ENCODE measurements around the gene PIK3C2G. TPM values are rescaled to one million over a fixed set of nuclear protein-coding genes. Genes with fewer than 3 reads are reported as not detected.
"Not testable (repeated sequence)": the region's sequence is repeated elsewhere in the genome, so short reads cannot be mapped to it uniquely, and the experiment has no call there.

Gene PIK3C2G
- total RNA-seq, 1 experiment from 2014 or later, result not detected

- no peaks in the 10 kb centered on the region for H3K79me2 ChIP-seq (ENCODE audit: low read length)
- no peak overlapping the region for H3K9ac ChIP-seq (ENCODE audit: low read length)
- no peaks in the 10 kb centered on the region for H4K20me1 ChIP-seq (ENCODE audit: insufficient read depth, low read depth, low read length)
- peaks cover 3% of the 10 kb centered on the region; the same call in 1 of the 2 replicates for H3K9me3 ChIP-seq (ENCODE audit: low read length)
- H3K9me2 ChIP-seq (replicated peaks; ENCODE audit: insufficient read depth, low read length), result no peaks in the 10 kb centered on the region
- H3K4me2 ChIP-seq (ENCODE audit: low read depth, low read length, poor library complexity, severe bottlenecking), result no peak overlapping the region
- H2AFZ ChIP-seq (ENCODE audit: low read length), result no peak overlapping the region
- DNase-seq, result no peak
- no peaks in the 10 kb centered on the region for H3K36me3 ChIP-seq (ENCODE audit: insufficient read depth, low read length)
- no peak overlapping the region for H3K27ac ChIP-seq (ENCODE audit: low read length)
- H3K27me3 ChIP-seq (ENCODE audit: low read length), result no peaks in the 10 kb centered on the region
- no peaks in the 10 kb centered on the region for H3K4me1 ChIP-seq (ENCODE audit: low read length)
- no peak overlapping the region for H3K4me3 ChIP-seq (ENCODE audit: low read length)
Measured at GRCh38 chr12:18487509-18487908, 226.2 kb downstream of the PIK3C2G start.

- no peak overlapping the region for H3K9ac ChIP-seq (ENCODE audit: low read length)
- no peaks in the 10 kb centered on the region for H3K27me3 ChIP-seq (ENCODE audit: low read length)
- no peaks in the 10 kb centered on the region for H3K4me1 ChIP-seq (ENCODE audit: low read length)
- peaks cover 3% of the 10 kb centered on the region; the same call in 1 of the 2 replicates for H3K9me3 ChIP-seq (ENCODE audit: low read length)
- no peak overlapping the region for H3K4me3 ChIP-seq (ENCODE audit: low read length)
- no peaks in the 10 kb centered on the region for H3K36me3 ChIP-seq (ENCODE audit: insufficient read depth, low read length)
- H4K20me1 ChIP-seq (ENCODE audit: insufficient read depth, low read depth, low read length), result no peaks in the 10 kb centered on the region
- DNase-seq, result no peak
- H2AFZ ChIP-seq (ENCODE audit: low read length), result no peak overlapping the region
- no peak overlapping the region for H3K27ac ChIP-seq (ENCODE audit: low read length)
- no peak overlapping the region for H3K4me2 ChIP-seq (ENCODE audit: low read depth, low read length, poor library complexity, severe bottlenecking)
- H3K79me2 ChIP-seq (ENCODE audit: low read length), result no peaks in the 10 kb centered on the region
- H3K9me2 ChIP-seq (replicated peaks; ENCODE audit: insufficient read depth, low read length), result no peaks in the 10 kb centered on the region
Measured at GRCh38 chr12:18492372-18493025, 231.2 kb downstream of the PIK3C2G start.

GRCh38 chr12:18496156-18496555 is 234.8 kb downstream of the PIK3C2G start:
- no peaks in the 10 kb centered on the region for H3K79me2 ChIP-seq (ENCODE audit: low read length)
- H3K4me3 ChIP-seq (ENCODE audit: low read length), result no peak overlapping the region
- no peaks in the 10 kb centered on the region for H3K9me2 ChIP-seq (replicated peaks; ENCODE audit: insufficient read depth, low read length)
- H4K20me1 ChIP-seq (ENCODE audit: insufficient read depth, low read depth, low read length), result no peaks in the 10 kb centered on the region
- H3K27ac ChIP-seq (ENCODE audit: low read length), result no peak overlapping the region
- no peaks in the 10 kb centered on the region for H3K4me1 ChIP-seq (ENCODE audit: low read length)
- H3K9me3 ChIP-seq (ENCODE audit: low read length), result peaks cover 3% of the 10 kb centered on the region; the same call in 1 of the 2 replicates
- no peaks in the 10 kb centered on the region for H3K27me3 ChIP-seq (ENCODE audit: low read length)
- DNase-seq, result no peak
- H3K9ac ChIP-seq (ENCODE audit: low read length), result no peak overlapping the region
- no peak overlapping the region for H3K4me2 ChIP-seq (ENCODE audit: low read depth, low read length, poor library complexity, severe bottlenecking)
- H3K36me3 ChIP-seq (ENCODE audit: insufficient read depth, low read length), result no peaks in the 10 kb centered on the region
- H2AFZ ChIP-seq (ENCODE audit: low read length), result no peak overlapping the region

- H3K27ac ChIP-seq (ENCODE audit: low read length); H3K27me3 ChIP-seq (ENCODE audit: low read length); H3K4me2 ChIP-seq (ENCODE audit: low read depth, low read length, poor library complexity, severe bottlenecking); H3K9me2 ChIP-seq (replicated peaks; ENCODE audit: insufficient read depth, low read length); H4K20me1 ChIP-seq (ENCODE audit: insufficient read depth, low read depth, low read length); H2AFZ ChIP-seq (ENCODE audit: low read length); H3K4me1 ChIP-seq (ENCODE audit: low read length); H3K9me3 ChIP-seq (ENCODE audit: low read length); H3K79me2 ChIP-seq (ENCODE audit: low read length); H3K9ac ChIP-seq (ENCODE audit: low read length); H3K4me3 ChIP-seq (ENCODE audit: low read length); H3K36me3 ChIP-seq (ENCODE audit: insufficient read depth, low read length); DNase-seq: not testable (repeated sequence)
Measured at GRCh38 chr12:18500160-18500574, 238.8 kb downstream of the PIK3C2G start.

- not testable (repeated sequence) for H3K79me2 ChIP-seq (ENCODE audit: low read length); H3K4me2 ChIP-seq (ENCODE audit: low read depth, low read length, poor library complexity, severe bottlenecking); DNase-seq; H3K4me3 ChIP-seq (ENCODE audit: low read length); H3K27ac ChIP-seq (ENCODE audit: low read length); H3K4me1 ChIP-seq (ENCODE audit: low read length); H3K9ac ChIP-seq (ENCODE audit: low read length); H4K20me1 ChIP-seq (ENCODE audit: insufficient read depth, low read depth, low read length); H3K9me2 ChIP-seq (replicated peaks; ENCODE audit: insufficient read depth, low read length); H3K9me3 ChIP-seq (ENCODE audit: low read length); H3K27me3 ChIP-seq (ENCODE audit: low read length); H3K36me3 ChIP-seq (ENCODE audit: insufficient read depth, low read length); H2AFZ ChIP-seq (ENCODE audit: low read length)
Measured at GRCh38 chr12:18500736-18501135, 239.4 kb downstream of the PIK3C2G start.

- H4K20me1 ChIP-seq (ENCODE audit: insufficient read depth, low read depth, low read length), result no peaks in the 10 kb centered on the region
- no peak overlapping the region for H2AFZ ChIP-seq (ENCODE audit: low read length)
- no peak overlapping the region for H3K4me2 ChIP-seq (ENCODE audit: low read depth, low read length, poor library complexity, severe bottlenecking)
- H3K4me3 ChIP-seq (ENCODE audit: low read length), result no peak overlapping the region
- H3K27me3 ChIP-seq (ENCODE audit: low read length), result no peaks in the 10 kb centered on the region
- no peaks in the 10 kb centered on the region for H3K4me1 ChIP-seq (ENCODE audit: low read length)
- no peak overlapping the region for H3K9ac ChIP-seq (ENCODE audit: low read length)
- no peak for DNase-seq
- H3K9me2 ChIP-seq (replicated peaks; ENCODE audit: insufficient read depth, low read length), result no peaks in the 10 kb centered on the region
- H3K9me3 ChIP-seq (ENCODE audit: low read length), result no peaks in the 10 kb centered on the region
- no peaks in the 10 kb centered on the region for H3K36me3 ChIP-seq (ENCODE audit: insufficient read depth, low read length)
- H3K27ac ChIP-seq (ENCODE audit: low read length), result no peak overlapping the region
- H3K79me2 ChIP-seq (ENCODE audit: low read length), result no peaks in the 10 kb centered on the region
Measured at GRCh38 chr12:18502422-18502968, 241.2 kb downstream of the PIK3C2G start.

GRCh38 chr12:18521461-18521860 is 260.1 kb downstream of the PIK3C2G start:
- DNase-seq, result no peak
- no peak overlapping the region for H3K4me3 ChIP-seq (ENCODE audit: low read length)
- no peaks in the 10 kb centered on the region for H3K9me2 ChIP-seq (replicated peaks; ENCODE audit: insufficient read depth, low read length)

GRCh38 chr12:18522806-18523205 is 261.5 kb downstream of the PIK3C2G start:
- Histone ChIP-seq H3K9me3 (ENCODE audit: low read length) (peaks cover 20% of the 10 kb centered on the region), H3K36me3 (ENCODE audit: insufficient read depth, low read length) (no peaks in the 10 kb centered on the region), H3K27ac (ENCODE audit: low read length) (no peak overlapping the region), H3K4me1 (ENCODE audit: low read length) (no peaks in the 10 kb centered on the region), H3K9me2 (replicated peaks; ENCODE audit: insufficient read depth, low read length) (no peaks in the 10 kb centered on the region), H3K27me3 (ENCODE audit: low read length) (no peaks in the 10 kb centered on the region), H3K4me2 (ENCODE audit: low read depth, low read length, poor library complexity, severe bottlenecking) (no peak overlapping the region), H4K20me1 (ENCODE audit: insufficient read depth, low read depth, low read length) (no peaks in the 10 kb centered on the region), H2AFZ (ENCODE audit: low read length) (no peak overlapping the region), H3K79me2 (ENCODE audit: low read length) (no peaks in the 10 kb centered on the region), H3K4me3 (ENCODE audit: low read length) (no peak overlapping the region), H3K9ac (ENCODE audit: low read length) (no peak overlapping the region)
- DNase-seq, result no peak

More at GRCh38 chr12:18521461-18521860, 260.1 kb downstream of the PIK3C2G start:
- H3K36me3 ChIP-seq (ENCODE audit: insufficient read depth, low read length), result no peaks in the 10 kb centered on the region
- H3K27ac ChIP-seq (ENCODE audit: low read length), result no peak overlapping the region
- H3K27me3 ChIP-seq (ENCODE audit: low read length), result no peaks in the 10 kb centered on the region
- no peak overlapping the region for H2AFZ ChIP-seq (ENCODE audit: low read length)
- no peaks in the 10 kb centered on the region for H3K79me2 ChIP-seq (ENCODE audit: low read length)
- H3K4me1 ChIP-seq (ENCODE audit: low read length), result no peaks in the 10 kb centered on the region
- H3K9ac ChIP-seq (ENCODE audit: low read length), result no peak overlapping the region
- H4K20me1 ChIP-seq (ENCODE audit: insufficient read depth, low read depth, low read length), result no peaks in the 10 kb centered on the region
- H3K4me2 ChIP-seq (ENCODE audit: low read depth, low read length, poor library complexity, severe bottlenecking), result no peak overlapping the region
- H3K9me3 ChIP-seq (ENCODE audit: low read length), result peaks cover 20% of the 10 kb centered on the region

All from Karpas-422 (cell line).